Activated CD4-positive, alpha-beta memory T cell treated with anti-CD3 and anti-CD28 coated beads for 36 hours (primary cell): ENCODE measurements around the gene ECI1. TPM values are rescaled to one million over a fixed set of nuclear protein-coding genes. Genes with fewer than 3 reads are reported as not detected.
"Not testable (repeated sequence)": the region's sequence is repeated elsewhere in the genome, so short reads cannot be mapped to it uniquely, and the experiment has no call there.

Experiments used
- CTCF ChIA-PET: fragments of 350-600 bp; sonication (Branson Sonifier 250); formaldehyde crosslinking; loops from one replicate; lab custom pipeline; 2021; ENCODE audit warnings: antibody characterized with exemption, inconsistent platforms; lab: Charles Lee
- POLR2A ChIA-PET: fragments of 350-600 bp; sonication (Branson Sonifier 250); formaldehyde crosslinking; loops from one replicate; lab custom pipeline; 2021; ENCODE audit warnings: antibody characterized with exemption; lab: Charles Lee
- DNase-seq: peaks from one replicate; pipeline ENCODE4 v3.0.0-alpha.2; 2020
- H3K27ac Mint-ChIP-seq: one replicate; pipeline ENCODE4 v1.8.0; 2021; ENCODE audit warnings: mixed read lengths
- H3K27me3 Mint-ChIP-seq: one replicate; pipeline ENCODE4 v1.8.0; 2021; ENCODE audit warnings: mixed read lengths
- H3K36me3 Mint-ChIP-seq: one replicate; pipeline ENCODE4 v1.8.0; 2021; ENCODE audit warnings: mixed read lengths
- H3K4me1 Mint-ChIP-seq: one replicate; pipeline ENCODE4 v1.8.0; 2021; ENCODE audit warnings: low read depth, mixed read lengths
- H3K4me3 Mint-ChIP-seq: one replicate; pipeline ENCODE4 v1.8.0; 2021; ENCODE audit warnings: mild to moderate bottlenecking, mixed read lengths
- H3K9me3 Mint-ChIP-seq: one replicate; pipeline ENCODE4 v1.8.0; 2021; ENCODE audit warnings: mixed read lengths
- intact Hi-C: fragments of 100-400 bp; cut with micrococcal nuclease; formaldehyde crosslinking; loops from one replicate; pipeline ENCODE4 v1.15.1; 2023
- total RNA-seq, 2 experiments: library from RNA; stranded (reverse); gene quantifications; one replicate each; pipeline ENCODE4 v1.2.3, GENCODE V29; 2021

ECI1 gene
- total RNA-seq, 2 experiments from 2014 or later: 50.7 to 52.5 TPM

GRCh38 chr16:2243781-2244180 lies 7.6 kb downstream of the ECI1 start:
- H3K27ac Mint-ChIP-seq: no peak overlapping the region
- no peaks in the 10 kb centered on the region for H3K4me1 Mint-ChIP-seq
- DNase-seq: no peak
- H3K4me3 Mint-ChIP-seq: no peak overlapping the region
- intact Hi-C loops: no loop called here
- H3K9me3 Mint-ChIP-seq: no peaks in the 10 kb centered on the region
- no peaks in the 10 kb centered on the region for H3K27me3 Mint-ChIP-seq
- POLR2A ChIA-PET: no interaction called here
- CTCF ChIA-PET: no interaction called here
- peaks cover 3% of the 10 kb centered on the region for H3K36me3 Mint-ChIP-seq

GRCh38 chr16:2243031-2243528 lies 8.3 kb downstream of the ECI1 start:
- DNase-seq: no peak
- H3K9me3 Mint-ChIP-seq: no peaks in the 10 kb centered on the region
- no peaks in the 10 kb centered on the region for H3K27me3 Mint-ChIP-seq
- no peak overlapping the region for H3K4me3 Mint-ChIP-seq
- CTCF ChIA-PET: no interaction called here
- POLR2A ChIA-PET: no interaction called here
- peaks cover 3% of the 10 kb centered on the region for H3K36me3 Mint-ChIP-seq
- intact Hi-C loops: no loop called here
- H3K4me1 Mint-ChIP-seq: no peaks in the 10 kb centered on the region
- no peak overlapping the region for H3K27ac Mint-ChIP-seq

GRCh38 chr16:2242598-2242997 lies 8.8 kb downstream of the ECI1 start:
- Mint-ChIP-seq H3K9me3 (no peaks in the 10 kb centered on the region), H3K4me1 (no peaks in the 10 kb centered on the region), H3K4me3 (no peak overlapping the region), H3K27ac (no peak overlapping the region), H3K27me3 (no peaks in the 10 kb centered on the region), H3K36me3 (peaks cover 3% of the 10 kb centered on the region)
- intact Hi-C loops: no loop called here
- no peak for DNase-seq
- ChIA-PET POLR2A (no interaction called here), CTCF (no interaction called here)

GRCh38 chr16:2240331-2240730 lies 11.1 kb downstream of the ECI1 start:
- H3K4me1 Mint-ChIP-seq, H3K27ac Mint-ChIP-seq, POLR2A ChIA-PET, intact Hi-C loops, CTCF ChIA-PET, H3K27me3 Mint-ChIP-seq, H3K9me3 Mint-ChIP-seq, H3K36me3 Mint-ChIP-seq, H3K4me3 Mint-ChIP-seq, DNase-seq: not testable (repeated sequence)

- CTCF ChIA-PET: no interaction called here
Measured at GRCh38 chr16:2238838-2239675, 12.3 kb downstream of the ECI1 start.

GRCh38 chr16:2238150-2238837 lies 13.1 kb downstream of the ECI1 start:
- Mint-ChIP-seq H3K27me3 (peaks cover 2% of the 10 kb centered on the region), H3K27ac (no peak overlapping the region), H3K36me3 (peaks cover 13% of the 10 kb centered on the region), H3K4me3 (no peak overlapping the region), H3K4me1 (no peaks in the 10 kb centered on the region), H3K9me3 (no peaks in the 10 kb centered on the region)
- intact Hi-C loops: no loop called here
- CTCF ChIA-PET: no interaction called here
- no peak for DNase-seq
- POLR2A ChIA-PET: no interaction called here

More at GRCh38 chr16:2238838-2239675, 12.3 kb downstream of the ECI1 start:
- POLR2A ChIA-PET: no interaction called here
- no peak for DNase-seq
- H3K9me3 Mint-ChIP-seq: no peaks in the 10 kb centered on the region
- H3K27ac Mint-ChIP-seq: no peak overlapping the region
- H3K4me1 Mint-ChIP-seq: no peaks in the 10 kb centered on the region
- H3K4me3 Mint-ChIP-seq: no peak overlapping the region
- peaks cover 2% of the 10 kb centered on the region for H3K27me3 Mint-ChIP-seq
- intact Hi-C loops: no loop called here
- peaks cover 13% of the 10 kb centered on the region for H3K36me3 Mint-ChIP-seq

GRCh38 chr16:2237493-2238149 lies 13.8 kb downstream of the ECI1 start:
- no peak overlapping the region for H3K27ac Mint-ChIP-seq
- no peak for DNase-seq
- ChIA-PET CTCF (no interaction called here), POLR2A (no interaction called here)
- H3K36me3 Mint-ChIP-seq: peaks cover 13% of the 10 kb centered on the region
- no peaks in the 10 kb centered on the region for H3K9me3 Mint-ChIP-seq
- H3K4me3 Mint-ChIP-seq: no peak overlapping the region
- intact Hi-C loops: no loop called here
- peaks cover 2% of the 10 kb centered on the region for H3K27me3 Mint-ChIP-seq
- H3K4me1 Mint-ChIP-seq: no peaks in the 10 kb centered on the region

- no peak overlapping the region for H3K4me3 Mint-ChIP-seq
- peaks cover 2% of the 10 kb centered on the region for H3K27me3 Mint-ChIP-seq
- no peaks in the 10 kb centered on the region for H3K9me3 Mint-ChIP-seq
- CTCF ChIA-PET: no interaction called here
- POLR2A ChIA-PET: interaction anchor here (1.5 kb wide), 1 partner anchor 24 kb away, joined by 3 read pairs; no protein-coding TSS in a partner anchor
- H3K27ac Mint-ChIP-seq: no peak overlapping the region
- intact Hi-C loops: no loop called here
- no peaks in the 10 kb centered on the region for H3K4me1 Mint-ChIP-seq
- no peak for DNase-seq
- peaks cover 13% of the 10 kb centered on the region for H3K36me3 Mint-ChIP-seq
Measured at GRCh38 chr16:2237102-2237482, 14.3 kb downstream of the ECI1 start.

- CTCF ChIA-PET: no interaction called here
- Mint-ChIP-seq H3K9me3 (no peaks in the 10 kb centered on the region), H3K36me3 (peaks cover 16% of the 10 kb centered on the region), H3K4me1 (no peaks in the 10 kb centered on the region), H3K4me3 (no peak within 1 kb of the TSS), H3K27ac (no peak within 1 kb of the TSS), H3K27me3 (peaks cover 2% of the 10 kb centered on the region)
- POLR2A ChIA-PET: interaction anchor here (1.5 kb wide), 1 partner anchor 24 kb away, joined by 3 read pairs; no protein-coding TSS in a partner anchor
- no peak for DNase-seq
- intact Hi-C loops: no loop called here
Measured at GRCh38 chr16:2236337-2237101, 14.9 kb downstream of the ECI1 start, which contains the start of gene DNASE1L2. TSS of gene DNASE1L2 (plus strand) at chr16:2236444. CDS start at chr16:2236817, 373 bp downstream.

GRCh38 chr16:2235695-2236336 lies 15.6 kb downstream of the ECI1 start:
- H3K4me3 Mint-ChIP-seq: no peak overlapping the region
- peaks cover 16% of the 10 kb centered on the region for H3K36me3 Mint-ChIP-seq
- no peak overlapping the region for H3K27ac Mint-ChIP-seq
- no peaks in the 10 kb centered on the region for H3K9me3 Mint-ChIP-seq
- no peaks in the 10 kb centered on the region for H3K4me1 Mint-ChIP-seq
- DNase-seq: no peak
- peaks cover 2% of the 10 kb centered on the region for H3K27me3 Mint-ChIP-seq
- intact Hi-C loops: no loop called here
- CTCF ChIA-PET: no interaction called here
- POLR2A ChIA-PET: interaction anchor here (1.5 kb wide), 1 partner anchor 23 kb away, joined by 3 read pairs; no protein-coding TSS in a partner anchor

- Mint-ChIP-seq H3K9me3 (no peaks in the 10 kb centered on the region), H3K4me1 (no peaks in the 10 kb centered on the region), H3K36me3 (peaks cover 16% of the 10 kb centered on the region), H3K27ac (no peak overlapping the region), H3K27me3 (peaks cover 2% of the 10 kb centered on the region), H3K4me3 (no peak overlapping the region)
- DNase-seq: no peak
- intact Hi-C loops: no loop called here
- CTCF ChIA-PET: no interaction called here
- POLR2A ChIA-PET: no interaction called here
Measured at GRCh38 chr16:2235234-2235651, 16.1 kb downstream of the ECI1 start.
